Thyroid gland (tissue), 4 donors: ENCODE measurements around the gene FCRL4.

ENCODE experiments used
- POLR2A ChIP-seq, 2 donors: fragments of 450-650 bp; IDR thresholded peaks; one replicate each; pipeline ENCODE4 v1.6.1; 2017; ENCODE audit warnings: antibody characterized with exemption in 2 of 2, mild to moderate bottlenecking in 2 of 2, moderate library complexity in 1 of 2
- TF ChIP-seq, protein P1 (sequence below), 6 experiments: fragments of 200-600 bp in 3 of 6; fragments of 450-650 bp in 3 of 6; sonication (generic) in 3 of 6; IDR thresholded peaks; one replicate each; pipeline ENCODE4 v1.5.1; 2016 to 2019; ENCODE audit warnings: antibody characterized with exemption in 6 of 6, mild to moderate bottlenecking in 2 of 6, inconsistent platforms in 1 of 6, moderate library complexity in 1 of 6

- TF ChIP-seq, protein P1, sequence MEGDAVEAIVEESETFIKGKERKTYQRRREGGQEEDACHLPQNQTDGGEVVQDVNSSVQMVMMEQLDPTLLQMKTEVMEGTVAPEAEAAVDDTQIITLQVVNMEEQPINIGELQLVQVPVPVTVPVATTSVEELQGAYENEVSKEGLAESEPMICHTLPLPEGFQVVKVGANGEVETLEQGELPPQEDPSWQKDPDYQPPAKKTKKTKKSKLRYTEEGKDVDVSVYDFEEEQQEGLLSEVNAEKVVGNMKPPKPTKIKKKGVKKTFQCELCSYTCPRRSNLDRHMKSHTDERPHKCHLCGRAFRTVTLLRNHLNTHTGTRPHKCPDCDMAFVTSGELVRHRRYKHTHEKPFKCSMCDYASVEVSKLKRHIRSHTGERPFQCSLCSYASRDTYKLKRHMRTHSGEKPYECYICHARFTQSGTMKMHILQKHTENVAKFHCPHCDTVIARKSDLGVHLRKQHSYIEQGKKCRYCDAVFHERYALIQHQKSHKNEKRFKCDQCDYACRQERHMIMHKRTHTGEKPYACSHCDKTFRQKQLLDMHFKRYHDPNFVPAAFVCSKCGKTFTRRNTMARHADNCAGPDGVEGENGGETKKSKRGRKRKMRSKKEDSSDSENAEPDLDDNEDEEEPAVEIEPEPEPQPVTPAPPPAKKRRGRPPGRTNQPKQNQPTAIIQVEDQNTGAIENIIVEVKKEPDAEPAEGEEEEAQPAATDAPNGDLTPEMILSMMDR (IDR thresholded peaks at IDR 0.05): no peak
- no peak for TF ChIP-seq POLR2A (IDR thresholded peaks at IDR 0.05)
Measured at GRCh38 chr1:157639800-157640199, 41.9 kb upstream of the FCRL4 start.
